ENCODE results near the gene UBASH3A.

UBASH3A gene

DNA sequence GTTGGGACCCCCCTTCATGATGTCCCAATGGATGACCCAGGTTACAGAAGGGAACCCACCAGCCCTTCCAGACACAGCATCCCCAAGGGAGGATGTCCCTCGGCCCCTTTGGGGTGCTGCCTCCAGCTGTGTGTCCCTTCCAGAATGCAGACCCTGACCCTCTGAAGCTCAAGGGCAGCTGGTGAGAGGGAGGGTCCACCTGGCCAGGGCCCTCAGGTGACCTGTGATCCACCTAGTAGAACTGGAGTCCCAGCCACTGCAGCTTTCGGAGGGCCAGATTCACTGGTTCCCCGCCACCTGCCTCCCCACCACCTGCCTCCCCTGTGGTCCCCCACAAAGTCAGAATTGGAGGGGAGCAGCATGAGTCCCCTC, 27.8 kb upstream of the UBASH3A start:
- Histone ChIP-seq H3K36me3 (no peaks in the 10 kb centered on the region), H3K9me3 (no peaks in the 10 kb centered on the region), H3K27me3 (peaks cover 8% of the 10 kb centered on the region; the same call in 1 of the 2 replicates), H3K4me1 (no peaks in the 10 kb centered on the region), H3K4me3 (ENCODE audit: low read depth, low read length) (no peak overlapping the region)
- TF ChIP-seq, protein P1, sequence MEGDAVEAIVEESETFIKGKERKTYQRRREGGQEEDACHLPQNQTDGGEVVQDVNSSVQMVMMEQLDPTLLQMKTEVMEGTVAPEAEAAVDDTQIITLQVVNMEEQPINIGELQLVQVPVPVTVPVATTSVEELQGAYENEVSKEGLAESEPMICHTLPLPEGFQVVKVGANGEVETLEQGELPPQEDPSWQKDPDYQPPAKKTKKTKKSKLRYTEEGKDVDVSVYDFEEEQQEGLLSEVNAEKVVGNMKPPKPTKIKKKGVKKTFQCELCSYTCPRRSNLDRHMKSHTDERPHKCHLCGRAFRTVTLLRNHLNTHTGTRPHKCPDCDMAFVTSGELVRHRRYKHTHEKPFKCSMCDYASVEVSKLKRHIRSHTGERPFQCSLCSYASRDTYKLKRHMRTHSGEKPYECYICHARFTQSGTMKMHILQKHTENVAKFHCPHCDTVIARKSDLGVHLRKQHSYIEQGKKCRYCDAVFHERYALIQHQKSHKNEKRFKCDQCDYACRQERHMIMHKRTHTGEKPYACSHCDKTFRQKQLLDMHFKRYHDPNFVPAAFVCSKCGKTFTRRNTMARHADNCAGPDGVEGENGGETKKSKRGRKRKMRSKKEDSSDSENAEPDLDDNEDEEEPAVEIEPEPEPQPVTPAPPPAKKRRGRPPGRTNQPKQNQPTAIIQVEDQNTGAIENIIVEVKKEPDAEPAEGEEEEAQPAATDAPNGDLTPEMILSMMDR (IDR thresholded peaks at IDR 0.05; ENCODE audit: low read depth, low read length) = no peak
- no peak for DNase-seq

DNA sequence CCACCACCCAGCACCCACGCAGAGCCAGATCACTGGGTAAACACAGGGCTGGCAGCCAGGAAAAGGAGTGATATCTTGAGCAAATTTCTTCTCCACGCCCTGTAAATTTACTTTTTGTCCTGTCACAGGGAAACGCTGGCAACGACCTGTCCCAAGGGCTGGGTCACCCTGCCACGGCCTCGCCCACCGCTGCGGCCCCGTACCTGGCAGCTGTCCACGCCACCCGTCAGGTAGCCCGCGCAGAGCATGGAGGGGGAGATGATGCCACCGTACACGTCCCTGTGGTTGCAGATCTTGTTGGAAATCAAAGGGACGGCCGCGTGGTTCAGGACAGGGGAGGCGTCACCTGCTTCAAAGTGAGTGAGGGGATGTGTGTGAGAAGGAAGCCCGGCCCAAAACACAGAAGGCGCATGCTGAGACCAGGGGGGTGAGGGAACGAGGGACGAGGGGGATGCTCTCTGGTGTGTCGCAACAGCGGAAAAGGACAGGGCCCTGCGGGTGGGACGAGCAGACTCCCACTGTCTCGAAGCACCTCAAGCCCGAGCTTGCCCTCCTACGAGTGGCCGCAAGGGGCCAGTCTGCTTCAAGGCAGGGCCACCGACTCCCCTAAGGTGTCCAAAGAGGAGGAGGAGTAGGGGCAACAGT, 27.2 kb upstream of the UBASH3A start:
- DNase-seq = no peak
- no peaks in the 10 kb centered on the region for H3K9me3 ChIP-seq
- H3K4me3 ChIP-seq (ENCODE audit: low read depth, low read length) = no peak overlapping the region
- H3K36me3 ChIP-seq = no peaks in the 10 kb centered on the region
- TF ChIP-seq, protein P1 (IDR thresholded peaks at IDR 0.05; ENCODE audit: low read depth, low read length) = no peak
- H3K27me3 ChIP-seq = peaks cover 8% of the 10 kb centered on the region; the same call in 1 of the 2 replicates
- H3K4me1 ChIP-seq = no peaks in the 10 kb centered on the region

DNA sequence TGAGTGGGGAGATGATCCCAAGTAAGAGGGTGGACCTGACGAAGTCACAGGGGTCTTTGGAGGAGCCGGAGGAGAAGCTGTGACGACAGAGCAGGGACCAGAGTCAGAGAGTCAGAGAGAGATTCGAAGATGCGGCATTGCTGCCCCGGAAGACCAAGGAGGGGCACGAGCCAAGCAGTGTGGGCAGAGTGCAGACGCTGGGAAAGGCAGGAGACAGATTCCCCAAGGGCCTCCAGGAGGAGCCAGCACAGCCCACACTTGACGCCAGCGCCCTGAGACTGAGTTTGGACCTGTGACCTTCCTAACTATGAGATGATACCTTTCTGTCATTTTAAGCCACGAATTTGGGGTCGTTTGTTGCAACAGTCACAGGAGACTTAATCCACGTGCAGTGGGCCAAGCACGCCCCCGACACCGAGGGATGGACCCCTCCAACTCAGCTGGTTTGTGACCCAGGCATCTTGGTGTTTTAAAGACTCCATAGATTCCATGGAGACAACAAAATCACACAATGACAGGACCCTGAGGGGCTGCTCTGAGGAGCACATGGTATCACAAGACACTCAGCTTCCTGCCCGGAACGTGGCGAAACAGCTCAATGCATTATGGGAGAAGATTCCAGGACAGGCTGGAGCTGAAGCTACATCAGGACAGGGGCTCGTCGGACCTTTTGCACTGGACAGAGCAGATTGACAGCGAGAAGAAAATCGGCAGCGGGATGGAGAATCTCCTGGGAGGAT, 26.3 kb upstream of the UBASH3A start:
- Histone ChIP-seq H3K4me3 (ENCODE audit: low read depth, low read length) (no peak overlapping the region), H3K36me3 (no peaks in the 10 kb centered on the region), H3K4me1 (no peaks in the 10 kb centered on the region), H3K9me3 (no peaks in the 10 kb centered on the region), H3K27me3 (peaks cover 8% of the 10 kb centered on the region; the same call in 1 of the 2 replicates)
- TF ChIP-seq, protein P1 (IDR thresholded peaks at IDR 0.05; ENCODE audit: low read depth, low read length) = no peak
- DNase-seq = no peak

DNA sequence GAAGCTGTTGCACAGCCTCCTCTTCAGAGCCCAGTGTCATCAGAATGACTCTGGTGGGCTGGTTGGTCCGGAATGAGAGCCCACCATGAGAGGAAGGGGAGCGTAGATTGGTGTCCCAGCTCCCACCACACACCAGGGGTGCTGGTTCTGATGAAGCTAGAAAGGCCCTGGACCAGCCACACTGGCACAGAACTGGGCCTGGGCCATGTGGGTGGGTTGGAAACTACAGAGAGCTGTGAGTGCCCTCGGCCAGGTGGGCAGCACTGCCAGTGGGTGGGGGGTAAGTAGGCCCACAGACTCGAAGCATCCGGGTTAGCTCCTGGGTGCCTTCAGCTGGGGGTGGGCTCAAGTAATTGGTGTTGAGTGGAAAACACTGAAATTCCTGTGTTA, 25.8 kb upstream of the UBASH3A start:
- Histone ChIP-seq H3K9me3 (no peaks in the 10 kb centered on the region), H3K4me1 (no peaks in the 10 kb centered on the region), H3K4me3 (ENCODE audit: low read depth, low read length) (no peak overlapping the region), H3K36me3 (no peaks in the 10 kb centered on the region), H3K27me3 (peaks cover 8% of the 10 kb centered on the region; the same call in 1 of the 2 replicates)
- TF ChIP-seq, protein P1 (IDR thresholded peaks at IDR 0.05; ENCODE audit: low read depth, low read length) = no peak
- DNase-seq = no peak

DNA sequence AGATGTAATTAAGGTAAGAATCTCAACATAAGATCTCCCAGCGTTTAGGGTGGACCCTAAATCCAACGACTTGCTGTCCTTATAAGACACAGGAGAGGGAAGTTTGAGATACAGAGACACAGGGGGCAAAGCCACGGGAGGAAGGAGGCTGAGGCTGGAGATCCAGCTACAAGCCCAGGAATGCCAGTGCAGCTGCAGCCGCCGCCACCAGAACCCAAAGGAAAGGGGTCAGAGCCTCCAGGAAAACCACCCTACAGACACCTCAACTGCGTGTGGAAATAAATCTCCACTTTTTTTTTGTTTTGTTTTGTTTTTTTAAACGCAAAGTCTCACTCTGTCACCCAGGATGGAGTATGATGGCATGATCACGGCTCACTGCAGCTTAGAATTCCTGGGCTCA, 25.3 kb upstream of the UBASH3A start:
- TF ChIP-seq, protein P1 (IDR thresholded peaks at IDR 0.05; ENCODE audit: low read depth, low read length) = no peak
- H3K4me3 ChIP-seq (ENCODE audit: low read depth, low read length) = no peak overlapping the region

More for the DNA sequence above, 25.3 kb upstream of the UBASH3A start:
- DNase-seq = no peak
- H3K9me3 ChIP-seq = no peaks in the 10 kb centered on the region
- H3K36me3 ChIP-seq = no peaks in the 10 kb centered on the region
- H3K27me3 ChIP-seq = peaks cover 8% of the 10 kb centered on the region; the same call in 1 of the 2 replicates
- H3K4me1 ChIP-seq = no peaks in the 10 kb centered on the region

Data from BE2C (cell line).